Measurements from ENCODE around the gene EBP. TPM values are rescaled to one million over a fixed set of nuclear protein-coding genes. Genes with fewer than 3 reads are reported as not detected.
A peak's percentile ranks its signal among the peaks of the same experiment; 100 is the strongest.
"Not testable (repeated sequence)": the region's sequence is repeated elsewhere in the genome, so short reads cannot be mapped to it uniquely, and the experiment has no call there.

EBP gene
- total RNA-seq, 1 donor from 2014 or later = 244 TPM

- Histone ChIP-seq H3K27me3 (ENCODE audit: control insufficient read depth, insufficient read depth, low read length) (no peaks in the 10 kb centered on the region), H3K4me3 (ENCODE audit: low read depth, low read length) (peak within 1 kb of the TSS; percentile 63), H3K36me3 (ENCODE audit: control insufficient read depth, insufficient read depth, low read length) (no peaks in the 10 kb centered on the region)
- TF ChIP-seq, protein P1, sequence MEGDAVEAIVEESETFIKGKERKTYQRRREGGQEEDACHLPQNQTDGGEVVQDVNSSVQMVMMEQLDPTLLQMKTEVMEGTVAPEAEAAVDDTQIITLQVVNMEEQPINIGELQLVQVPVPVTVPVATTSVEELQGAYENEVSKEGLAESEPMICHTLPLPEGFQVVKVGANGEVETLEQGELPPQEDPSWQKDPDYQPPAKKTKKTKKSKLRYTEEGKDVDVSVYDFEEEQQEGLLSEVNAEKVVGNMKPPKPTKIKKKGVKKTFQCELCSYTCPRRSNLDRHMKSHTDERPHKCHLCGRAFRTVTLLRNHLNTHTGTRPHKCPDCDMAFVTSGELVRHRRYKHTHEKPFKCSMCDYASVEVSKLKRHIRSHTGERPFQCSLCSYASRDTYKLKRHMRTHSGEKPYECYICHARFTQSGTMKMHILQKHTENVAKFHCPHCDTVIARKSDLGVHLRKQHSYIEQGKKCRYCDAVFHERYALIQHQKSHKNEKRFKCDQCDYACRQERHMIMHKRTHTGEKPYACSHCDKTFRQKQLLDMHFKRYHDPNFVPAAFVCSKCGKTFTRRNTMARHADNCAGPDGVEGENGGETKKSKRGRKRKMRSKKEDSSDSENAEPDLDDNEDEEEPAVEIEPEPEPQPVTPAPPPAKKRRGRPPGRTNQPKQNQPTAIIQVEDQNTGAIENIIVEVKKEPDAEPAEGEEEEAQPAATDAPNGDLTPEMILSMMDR (IDR thresholded peaks at IDR 0.05; ENCODE audit: insufficient read depth, low read length, severe bottlenecking) = peak; percentile 54
- FAIRE-seq (no peak), DNase-seq (ENCODE audit: low read depth) (peak; percentile 94)
These were observed 17.9 kb downstream of the EBP start, which contains the start of gene TBC1D25 for GRCh38 chrX:48539345-48540027. TSS of gene TBC1D25 (plus strand) at chrX:48539714. CDS start at chrX:48539798, 84 bp downstream.

GRCh38 chrX:48540028-48540375 lies 18.4 kb downstream of the EBP start:
- TF ChIP-seq, protein P1 (IDR thresholded peaks at IDR 0.05; ENCODE audit: insufficient read depth, low read length, severe bottlenecking) = no peak
- H3K4me3 ChIP-seq (ENCODE audit: low read depth, low read length) = peak overlapping the region; percentile 63
- H3K36me3 ChIP-seq (ENCODE audit: control insufficient read depth, insufficient read depth, low read length) = peaks cover 2% of the 10 kb centered on the region
- H3K27me3 ChIP-seq (ENCODE audit: control insufficient read depth, insufficient read depth, low read length) = no peaks in the 10 kb centered on the region
- DNase-seq (ENCODE audit: low read depth) (peak; percentile 40), FAIRE-seq (no peak)

DNA sequence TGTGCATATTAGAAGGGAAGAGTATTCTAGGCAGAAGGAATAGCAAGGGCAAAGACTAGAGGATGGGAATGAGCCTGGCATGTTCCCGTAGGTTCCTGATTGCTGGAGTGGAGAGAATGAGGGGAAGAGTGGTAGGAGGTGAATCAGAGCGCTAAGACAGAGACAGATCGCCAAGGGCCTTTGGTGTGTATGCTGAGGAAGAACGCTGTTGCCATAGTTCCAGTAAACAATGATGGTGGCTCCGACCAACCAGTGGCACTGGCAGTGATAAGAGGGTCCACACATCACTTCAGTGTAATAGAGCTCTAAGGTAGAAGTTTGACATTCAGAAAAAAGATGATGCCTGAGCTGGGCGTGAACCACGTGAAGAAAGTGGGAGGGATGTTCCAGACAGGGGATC lies 18.9 kb downstream of the EBP start:
- TF ChIP-seq, protein P1 (IDR thresholded peaks at IDR 0.05; ENCODE audit: insufficient read depth, low read length, severe bottlenecking) = no peak
- no peak for FAIRE-seq

DNA sequence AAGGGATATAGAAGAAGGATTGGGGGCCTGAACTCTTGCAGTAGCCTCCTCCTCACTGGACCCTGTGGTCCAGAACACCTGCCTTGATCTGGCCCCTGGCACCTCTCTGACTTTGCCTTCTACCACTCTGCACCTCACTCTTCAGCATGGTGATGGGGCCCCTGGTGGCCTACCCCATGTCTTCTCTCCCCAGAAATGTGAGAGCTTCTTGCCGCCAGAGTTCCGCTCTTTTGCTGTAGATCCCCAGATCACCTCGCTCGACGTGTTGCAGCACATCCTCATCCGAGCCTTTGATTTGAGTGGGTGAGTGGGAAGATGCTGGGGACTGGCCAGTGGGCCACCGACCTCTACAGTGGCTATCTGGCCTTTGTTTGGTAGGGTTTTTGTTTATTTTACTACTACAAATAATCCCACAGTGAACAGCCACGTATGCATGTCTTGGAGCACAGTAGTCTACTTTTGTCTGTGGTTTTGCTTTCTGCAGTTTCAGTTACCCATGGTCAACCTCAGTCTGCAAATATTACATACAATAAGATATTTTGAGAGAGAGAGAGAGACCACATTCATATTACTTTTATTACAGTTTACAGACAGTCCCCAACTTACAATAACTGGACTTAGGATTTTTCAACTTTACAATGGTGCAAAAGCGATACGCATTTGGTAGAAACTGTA lies 19.7 kb downstream of the EBP start:
- no peak overlapping the region for H3K4me3 ChIP-seq (ENCODE audit: low read depth, low read length)
- FAIRE-seq (no peak), DNase-seq (ENCODE audit: low read depth) (no peak)
- peaks cover 2% of the 10 kb centered on the region for H3K36me3 ChIP-seq (ENCODE audit: control insufficient read depth, insufficient read depth, low read length)
- TF ChIP-seq, protein P1 (IDR thresholded peaks at IDR 0.05; ENCODE audit: insufficient read depth, low read length, severe bottlenecking) = no peak
- H3K27me3 ChIP-seq (ENCODE audit: control insufficient read depth, insufficient read depth, low read length) = no peaks in the 10 kb centered on the region

More for the DNA sequence above, 18.9 kb downstream of the EBP start:
- peak overlapping the region; percentile 63 for H3K4me3 ChIP-seq (ENCODE audit: low read depth, low read length)
- no peak for DNase-seq (ENCODE audit: low read depth)
- no peaks in the 10 kb centered on the region for H3K27me3 ChIP-seq (ENCODE audit: control insufficient read depth, insufficient read depth, low read length)
- peaks cover 2% of the 10 kb centered on the region for H3K36me3 ChIP-seq (ENCODE audit: control insufficient read depth, insufficient read depth, low read length)

DNA sequence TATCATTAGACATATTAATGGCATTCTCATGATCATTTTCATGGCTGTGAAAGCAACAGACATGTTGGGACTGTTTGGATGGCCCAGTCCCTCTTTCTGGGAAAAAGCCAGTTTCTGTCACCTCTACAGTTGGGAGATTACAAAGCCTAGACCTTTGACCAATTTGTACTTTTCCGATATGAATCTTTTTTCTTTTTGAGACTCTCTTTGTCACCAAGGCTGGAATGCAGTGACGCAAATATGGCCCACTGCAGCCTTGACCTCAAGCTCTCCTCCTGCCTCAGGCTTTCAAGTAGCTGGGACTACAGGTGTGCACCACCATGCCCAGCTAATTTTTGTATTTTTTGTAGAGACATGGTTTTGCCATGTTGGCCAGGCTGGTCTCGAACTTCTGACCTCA lies 27.3 kb downstream of the EBP start:
- FAIRE-seq = no peak

DNA sequence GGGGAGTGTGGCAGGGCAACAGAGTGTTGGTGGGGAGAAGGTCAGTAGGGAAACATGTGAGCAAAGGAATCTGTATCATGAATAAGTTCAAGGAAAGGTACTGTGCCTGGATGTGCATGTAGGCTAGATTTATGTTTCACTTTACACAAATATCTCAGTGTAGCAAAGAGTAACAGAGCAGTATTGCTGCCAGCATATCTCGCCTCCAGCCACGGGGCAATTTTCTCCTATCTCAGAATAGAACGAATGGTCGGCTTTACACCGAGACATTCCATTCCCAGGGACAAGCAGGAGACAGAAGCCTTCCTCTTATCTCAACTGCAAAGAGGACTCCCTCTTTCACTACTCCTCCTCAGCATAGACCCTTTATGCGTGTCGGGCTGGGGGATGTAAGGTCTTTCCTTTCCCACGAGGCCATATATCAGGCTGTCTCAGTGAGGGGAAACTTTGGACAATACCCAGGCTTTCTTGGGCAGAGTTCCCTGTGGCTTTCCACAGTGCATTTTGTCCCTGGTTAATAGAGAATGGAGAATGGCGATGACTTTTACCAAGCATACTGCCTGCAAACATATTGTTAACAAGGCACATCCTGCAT lies 34.2 kb downstream of the EBP start:
- H3K27me3 ChIP-seq (ENCODE audit: control insufficient read depth, insufficient read depth, low read length); DNase-seq (ENCODE audit: low read depth); H3K4me3 ChIP-seq (ENCODE audit: low read depth, low read length); FAIRE-seq; H3K36me3 ChIP-seq (ENCODE audit: control insufficient read depth, insufficient read depth, low read length): not testable (repeated sequence)

More for the DNA sequence above, 27.3 kb downstream of the EBP start:
- H3K27me3 ChIP-seq (ENCODE audit: control insufficient read depth, insufficient read depth, low read length) = no peaks in the 10 kb centered on the region
- H3K36me3 ChIP-seq (ENCODE audit: control insufficient read depth, insufficient read depth, low read length) = peaks cover 3% of the 10 kb centered on the region
- no peak overlapping the region for H3K4me3 ChIP-seq (ENCODE audit: low read depth, low read length)
- TF ChIP-seq, protein P1 (IDR thresholded peaks at IDR 0.05; ENCODE audit: insufficient read depth, low read length, severe bottlenecking) = no peak
- no peak for DNase-seq (ENCODE audit: low read depth)
